Naive B cell (primary cell): ENCODE results near the gene ZNF436. TPM values are rescaled to one million over a fixed set of nuclear protein-coding genes. Genes with fewer than 3 reads are reported as not detected.
A peak's percentile ranks its signal among the peaks of the same experiment; 100 is the strongest.

Source experiments
- ATAC-seq, 2 donors: fragments of 150-1000 bp; cut with Tn5 transposase; 2 replicates each; pipeline ENCODE4 v1.10.0; 2021; ENCODE audit warnings: low read depth in 2 of 2, mild to moderate bottlenecking in 2 of 2, moderate library complexity in 2 of 2
- DNase-seq: peaks from one replicate; pipeline ENCODE4 v3.0.0; 2022
- H3K27ac Mint-ChIP-seq, 6 donors: one replicate each; pipeline ENCODE4 v1.8.0; 2020 to 2022; ENCODE audit warnings: mild to moderate bottlenecking in 6 of 6, mixed read lengths in 6 of 6, moderate library complexity in 5 of 6, inconsistent platforms in 2 of 6
- H3K27me3 Mint-ChIP-seq, 3 donors: one replicate each; pipeline ENCODE4 v1.8.0; 2021 to 2022; ENCODE audit warnings: mixed read lengths in 3 of 3, mild to moderate bottlenecking in 1 of 3
- H3K36me3 Mint-ChIP-seq, 2 donors: one replicate each; pipeline ENCODE4 v1.8.0; 2020 to 2022; ENCODE audit warnings: mixed read lengths in 2 of 2, inconsistent platforms in 1 of 2, mild to moderate bottlenecking in 1 of 2
- H3K4me1 Mint-ChIP-seq, 3 donors: one replicate each; pipeline ENCODE4 v1.8.0; 2020 to 2022; ENCODE audit warnings: mixed read lengths in 3 of 3, inconsistent platforms in 1 of 3, mild to moderate bottlenecking in 1 of 3, moderate library complexity in 1 of 3
- H3K4me3 Mint-ChIP-seq, 8 donors: one replicate each; pipeline ENCODE4 v1.8.0; 2020 to 2022; ENCODE audit warnings: mild to moderate bottlenecking in 8 of 8, mixed read lengths in 8 of 8, moderate library complexity in 8 of 8, inconsistent platforms in 2 of 8
- H3K9me3 Mint-ChIP-seq, 7 donors: one replicate each; pipeline ENCODE4 v1.8.0; 2020 to 2022; ENCODE audit warnings: mixed read lengths in 7 of 7, mild to moderate bottlenecking in 5 of 7, inconsistent platforms in 2 of 7, moderate library complexity in 1 of 7
- polyA plus RNA-seq, 6 donors: library from polyadenylated mRNA; unstranded; fragments of 300-500 nt; fragmentation: Illumina TruSeq; gene quantifications; one replicate each; pipeline ENCODE4 v1.2.3, GENCODE V29; 2021; ENCODE audit warnings: low read depth in 6 of 6

Gene ZNF436
- polyA plus RNA-seq, 6 donors from 2014 or later, result 1.5 to 4.4 (median 2.3) TPM; not detected in 1

DNA sequence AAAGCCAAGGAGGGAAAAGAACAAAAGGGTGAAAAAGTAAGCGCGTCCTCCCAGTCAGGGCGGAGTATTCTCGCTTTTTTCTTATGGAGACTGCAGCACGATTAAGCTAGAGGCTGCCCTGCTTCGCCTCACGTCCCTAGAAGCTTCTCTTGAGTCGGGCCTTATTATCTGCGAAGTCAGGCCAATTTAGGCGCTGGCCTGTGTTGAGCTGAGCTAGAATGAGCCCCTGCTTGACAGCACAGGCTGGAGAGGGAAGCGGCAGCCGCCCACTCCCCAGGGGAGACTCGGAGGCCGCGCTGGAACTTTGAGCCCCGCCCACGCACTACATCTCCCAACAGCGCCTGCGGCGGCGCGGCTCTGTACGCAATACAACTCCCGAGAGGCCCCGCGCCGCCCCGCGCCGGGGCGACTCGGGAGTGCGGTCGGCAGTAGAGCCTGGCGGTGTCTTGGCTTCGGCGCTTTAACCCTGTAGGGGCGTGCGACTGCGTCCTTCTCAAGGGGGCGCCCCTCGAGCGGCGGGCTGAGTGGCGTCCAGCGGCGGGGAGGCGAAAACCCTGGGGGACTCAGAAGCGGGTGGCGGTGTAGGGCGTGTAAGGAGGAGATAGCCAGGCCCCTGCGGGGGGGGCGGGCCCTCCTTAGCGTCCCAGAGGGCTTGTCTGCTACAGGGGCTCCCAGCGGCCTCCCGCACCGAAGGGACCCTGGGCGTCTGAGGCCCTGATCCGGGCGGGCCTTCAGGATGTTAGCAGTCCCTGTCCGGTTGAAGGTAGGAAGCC lies 888 bp downstream of the ZNF436 start:
- Mint-ChIP-seq H3K27me3 (no peaks in the 10 kb centered on the region), H3K4me1 (peaks cover 23 to 42% (median 27%) of the 10 kb centered on the region in 3 donors), H3K9me3 (peaks cover 0 to 4% (median 0%) of the 10 kb centered on the region in 7 donors), H3K36me3 (no peaks in the 10 kb centered on the region), H3K4me3 (peak overlapping the region; percentile 95 to 99 (median 99)), H3K27ac (peak overlapping the region; percentile 91 to 99 (median 98))
- ATAC-seq (peak; percentile 78), DNase-seq (peak; percentile 89)

DNA sequence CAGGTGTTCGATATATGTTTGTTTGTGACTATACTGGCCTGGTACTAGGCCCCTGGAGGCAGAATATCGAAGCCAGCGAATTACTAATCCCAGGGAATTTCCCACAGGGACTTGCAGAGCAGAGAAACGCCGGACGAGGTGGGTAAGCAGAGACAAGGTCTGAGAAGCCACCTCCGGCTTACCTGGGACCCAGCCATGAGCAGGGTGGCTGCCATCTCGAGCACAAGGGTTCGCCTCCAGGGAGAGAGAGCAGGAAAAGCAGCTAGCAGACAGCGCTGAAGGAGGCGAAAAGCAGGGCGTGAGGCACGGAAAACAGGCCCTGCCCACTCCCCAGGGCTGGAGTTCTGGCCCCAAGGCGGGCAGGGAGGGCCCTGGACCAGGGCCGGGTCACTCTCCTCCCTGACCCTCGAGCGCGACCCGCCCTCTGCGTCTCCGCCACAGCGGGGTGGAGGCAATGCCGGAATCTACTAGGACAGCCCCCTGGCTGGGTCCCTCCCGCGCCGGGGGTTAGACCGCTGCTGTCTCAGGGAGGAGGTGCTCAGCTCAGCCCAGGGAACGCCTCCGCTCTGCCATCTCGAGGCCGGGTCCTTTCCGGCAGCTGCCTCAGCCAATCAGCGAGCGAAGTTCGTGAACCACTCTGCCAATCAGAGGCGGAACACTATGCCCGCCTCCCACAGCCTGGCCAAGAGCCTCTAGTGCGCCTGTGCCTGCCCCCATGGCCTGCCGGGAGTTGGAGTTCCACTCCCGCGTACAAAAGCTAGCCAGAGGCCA lies 1.7 kb downstream of the ZNF436 start:
- peak; percentile 96 for DNase-seq
- Mint-ChIP-seq H3K4me1 (peaks cover 23 to 42% (median 28%) of the 10 kb centered on the region in 3 donors), H3K27ac (peak overlapping the region; percentile 91 to 99 (median 98)), H3K4me3 (peak overlapping the region; percentile 95 to 99 (median 99)), H3K36me3 (peaks cover 2 to 3% of the 10 kb centered on the region in 2 donors), H3K27me3 (no peaks in the 10 kb centered on the region), H3K9me3 (peaks cover 0 to 11% (median 6%) of the 10 kb centered on the region in 7 donors)
- peak; percentile 87 to 88 for ATAC-seq

GRCh38 chr1:23367451-23367790 lies 2.2 kb downstream of the ZNF436 start:
- peak overlapping the region; percentile 95 to 99 (median 99) for H3K4me3 Mint-ChIP-seq
- H3K36me3 Mint-ChIP-seq, result peaks cover 7 to 9% of the 10 kb centered on the region in 2 donors
- DNase-seq (no peak), ATAC-seq (no peak)
- peaks cover 0 to 16% (median 12%) of the 10 kb centered on the region in 7 donors for H3K9me3 Mint-ChIP-seq
- peaks cover 23 to 42% (median 30%) of the 10 kb centered on the region in 3 donors for H3K4me1 Mint-ChIP-seq
- H3K27ac Mint-ChIP-seq, result peak overlapping the region in 5 of 6 donors; percentile 45 to 99 (median 91)
- no peaks in the 10 kb centered on the region for H3K27me3 Mint-ChIP-seq

DNA sequence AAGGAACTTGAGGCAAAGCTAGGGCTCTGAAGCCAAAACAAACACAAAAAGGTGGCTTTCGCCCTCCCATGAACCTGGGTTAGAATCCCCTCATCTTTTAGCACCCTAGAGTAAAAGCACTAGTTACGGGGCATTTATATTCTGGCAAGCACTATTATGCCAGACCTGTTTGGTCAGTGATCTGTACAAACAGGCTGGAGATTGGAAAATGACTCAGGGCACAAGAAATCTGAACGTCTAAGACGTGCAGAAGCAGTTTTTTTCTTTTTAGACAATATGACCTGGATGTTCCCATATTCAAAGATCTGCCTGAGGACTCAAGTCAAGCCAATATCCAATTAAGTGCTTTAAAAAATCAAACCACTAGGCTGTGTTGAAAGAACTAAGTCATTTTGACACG lies 3.0 kb downstream of the ZNF436 start:
- no peaks in the 10 kb centered on the region for H3K27me3 Mint-ChIP-seq
- peaks cover 14 to 15% of the 10 kb centered on the region in 2 donors for H3K36me3 Mint-ChIP-seq
- peaks cover 0 to 25% (median 20%) of the 10 kb centered on the region in 7 donors for H3K9me3 Mint-ChIP-seq
- H3K4me3 Mint-ChIP-seq, result peak overlapping the region in 6 of 8 donors; percentile 19 to 99 (median 98)
- DNase-seq (no peak), ATAC-seq (no peak)
- H3K4me1 Mint-ChIP-seq, result peaks cover 21 to 42% (median 30%) of the 10 kb centered on the region in 3 donors
- no peak overlapping the region for H3K27ac Mint-ChIP-seq

- Mint-ChIP-seq H3K4me1 (peaks cover 21 to 41% (median 30%) of the 10 kb centered on the region in 3 donors), H3K9me3 (peaks cover 0 to 29% (median 25%) of the 10 kb centered on the region in 7 donors), H3K27ac (peak overlapping the region in 1 of 6 donors; percentile 70), H3K36me3 (peaks cover 16 to 19% of the 10 kb centered on the region in 2 donors), H3K27me3 (no peaks in the 10 kb centered on the region), H3K4me3 (peak overlapping the region in 2 of 8 donors; percentile 98 to 99)
- DNase-seq (no peak), ATAC-seq (no peak)
Observed at GRCh38 chr1:23366146-23366545, 3.5 kb downstream of the ZNF436 start.

DNA sequence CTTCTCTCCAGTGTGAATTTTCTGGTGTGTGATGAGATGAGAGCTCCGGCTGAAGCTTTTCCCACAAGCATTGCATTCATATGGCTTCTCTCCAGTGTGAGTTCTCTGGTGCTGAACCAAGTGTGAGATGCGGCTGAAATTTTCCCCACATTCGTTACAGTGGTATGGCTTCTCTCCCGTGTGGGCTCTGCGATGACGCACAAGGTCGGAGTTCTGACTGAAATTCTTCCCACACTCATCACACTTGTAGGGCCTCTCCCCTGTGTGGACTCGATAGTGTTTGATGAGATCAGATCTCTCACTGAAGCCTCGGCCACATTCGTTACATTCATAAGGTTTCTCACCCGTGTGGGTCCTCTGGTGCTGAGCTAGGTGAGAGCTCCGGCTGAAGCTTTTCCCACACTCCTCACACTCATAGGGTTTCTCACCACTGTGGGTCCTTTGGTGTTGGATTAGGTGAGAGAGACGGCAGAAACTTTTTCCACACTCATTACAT lies 7.4 kb downstream of the ZNF436 start:
- DNase-seq (no peak), ATAC-seq (no peak)
- H3K36me3 Mint-ChIP-seq, result peaks cover 37 to 39% of the 10 kb centered on the region in 2 donors
- H3K4me1 Mint-ChIP-seq, result peaks cover 4 to 11% (median 10%) of the 10 kb centered on the region in 3 donors
- peak overlapping the region in 1 of 6 donors; percentile 38 for H3K27ac Mint-ChIP-seq
- no peaks in the 10 kb centered on the region for H3K27me3 Mint-ChIP-seq
- H3K9me3 Mint-ChIP-seq, result peaks cover 7 to 49% (median 48%) of the 10 kb centered on the region in 7 donors
- H3K4me3 Mint-ChIP-seq, result peak overlapping the region in 1 of 8 donors; percentile 16

DNA sequence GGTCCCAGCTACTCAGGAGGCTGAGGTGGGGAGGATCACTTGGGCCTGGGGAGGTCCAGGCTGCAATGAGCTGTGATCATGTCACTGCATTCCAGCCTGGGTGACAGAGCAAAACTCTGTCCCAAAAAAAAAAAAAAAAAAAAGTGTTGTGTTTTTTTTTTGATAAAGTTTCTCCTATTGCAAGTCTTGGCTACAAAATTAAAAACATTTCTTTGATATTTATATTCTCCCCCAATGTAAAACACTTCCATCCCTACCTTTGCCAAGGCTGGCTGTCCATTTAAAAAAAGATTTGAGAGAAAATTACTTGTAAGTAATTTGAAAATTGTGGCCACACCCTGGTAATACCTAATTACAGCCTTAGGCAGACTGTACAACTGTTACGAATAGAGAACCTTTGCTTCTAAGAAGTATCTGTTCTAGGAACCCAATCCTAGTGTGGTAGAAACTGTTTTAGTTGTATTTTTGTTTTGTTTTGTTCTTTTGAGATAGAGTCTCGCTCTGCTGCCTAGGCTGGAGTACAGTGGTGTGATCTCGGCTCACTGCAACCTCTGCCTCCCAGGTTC lies 11.2 kb downstream of the ZNF436 start:
- no peaks in the 10 kb centered on the region for H3K27me3 Mint-ChIP-seq
- ATAC-seq (no peak), DNase-seq (no peak)
- peaks cover 37 to 39% of the 10 kb centered on the region in 2 donors for H3K36me3 Mint-ChIP-seq
- H3K9me3 Mint-ChIP-seq, result peaks cover 7 to 47% (median 43%) of the 10 kb centered on the region in 7 donors
- no peak overlapping the region for H3K27ac Mint-ChIP-seq
- peaks cover 0 to 3% (median 0%) of the 10 kb centered on the region in 3 donors for H3K4me1 Mint-ChIP-seq
- H3K4me3 Mint-ChIP-seq, result no peak overlapping the region

GRCh38 chr1:23357138-23357908 lies 12.3 kb downstream of the ZNF436 start:
- H3K9me3 Mint-ChIP-seq, result peaks cover 7 to 36% (median 32%) of the 10 kb centered on the region in 7 donors
- no peaks in the 10 kb centered on the region for H3K27me3 Mint-ChIP-seq

DNA sequence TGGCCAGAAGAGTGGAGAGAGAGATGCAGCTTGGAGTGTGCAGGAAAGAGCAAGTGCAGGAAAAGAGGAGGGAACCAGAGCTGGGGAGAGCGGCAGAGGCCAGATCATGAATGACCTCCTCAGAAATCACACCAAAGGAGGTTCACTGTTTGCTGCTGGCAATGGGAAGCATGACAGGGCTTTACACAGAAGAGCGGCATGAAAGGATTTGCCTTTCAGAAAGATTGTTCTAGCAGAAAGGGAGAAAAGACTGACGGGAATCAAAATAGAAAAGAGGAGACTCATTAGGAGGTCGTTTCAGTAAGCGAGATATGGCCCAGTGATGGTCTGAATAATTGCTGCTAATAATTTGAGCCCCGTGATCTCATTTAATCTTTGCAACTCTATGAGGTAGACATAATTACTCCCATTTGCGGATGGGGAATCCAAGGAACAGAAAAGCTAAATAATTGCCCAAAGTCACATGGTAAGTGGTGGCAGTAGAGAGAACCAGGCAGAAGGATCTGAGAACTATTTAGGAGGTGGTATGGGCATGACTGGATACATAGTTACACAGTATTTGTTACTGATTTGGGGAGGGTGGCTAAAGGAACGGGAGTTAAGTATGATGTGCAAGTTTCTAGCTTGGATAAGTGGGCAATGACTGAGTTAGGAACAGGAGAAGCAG lies 13.0 kb downstream of the ZNF436 start:
- H3K27ac Mint-ChIP-seq, result no peak overlapping the region
- no peaks in the 10 kb centered on the region for H3K27me3 Mint-ChIP-seq
- ATAC-seq (no peak), DNase-seq (no peak)
- no peak overlapping the region for H3K4me3 Mint-ChIP-seq
- H3K9me3 Mint-ChIP-seq, result peaks cover 7 to 29% (median 25%) of the 10 kb centered on the region in 7 donors
- no peaks in the 10 kb centered on the region for H3K4me1 Mint-ChIP-seq
- peaks cover 23 to 24% of the 10 kb centered on the region in 2 donors for H3K36me3 Mint-ChIP-seq

More at GRCh38 chr1:23357138-23357908, 12.3 kb downstream of the ZNF436 start:
- no peaks in the 10 kb centered on the region for H3K4me1 Mint-ChIP-seq
- H3K36me3 Mint-ChIP-seq, result peaks cover 28 to 29% of the 10 kb centered on the region in 2 donors
- H3K27ac Mint-ChIP-seq, result peak overlapping the region in 1 of 6 donors; percentile 13
- no peak overlapping the region for H3K4me3 Mint-ChIP-seq
- ATAC-seq (no peak), DNase-seq (no peak)

- Mint-ChIP-seq H3K36me3 (peaks cover 4 to 5% of the 10 kb centered on the region in 2 donors), H3K27me3 (no peaks in the 10 kb centered on the region), H3K4me3 (no peak overlapping the region), H3K4me1 (no peaks in the 10 kb centered on the region), H3K27ac (no peak overlapping the region), H3K9me3 (peaks cover 0 to 6% (median 4%) of the 10 kb centered on the region in 7 donors)
- no peak for ATAC-seq
- no peak for DNase-seq
Observed at GRCh38 chr1:23354245-23354644, 15.4 kb downstream of the ZNF436 start.

GRCh38 chr1:23352096-23352695 lies 17.4 kb downstream of the ZNF436 start:
- H3K27ac Mint-ChIP-seq, result no peak overlapping the region
- no peak for ATAC-seq
- H3K36me3 Mint-ChIP-seq, result no peaks in the 10 kb centered on the region
- no peaks in the 10 kb centered on the region for H3K27me3 Mint-ChIP-seq
- H3K9me3 Mint-ChIP-seq, result peaks cover 0 to 3% (median 0%) of the 10 kb centered on the region in 7 donors
- DNase-seq, result no peak
- no peaks in the 10 kb centered on the region for H3K4me1 Mint-ChIP-seq
- no peak overlapping the region for H3K4me3 Mint-ChIP-seq

DNA sequence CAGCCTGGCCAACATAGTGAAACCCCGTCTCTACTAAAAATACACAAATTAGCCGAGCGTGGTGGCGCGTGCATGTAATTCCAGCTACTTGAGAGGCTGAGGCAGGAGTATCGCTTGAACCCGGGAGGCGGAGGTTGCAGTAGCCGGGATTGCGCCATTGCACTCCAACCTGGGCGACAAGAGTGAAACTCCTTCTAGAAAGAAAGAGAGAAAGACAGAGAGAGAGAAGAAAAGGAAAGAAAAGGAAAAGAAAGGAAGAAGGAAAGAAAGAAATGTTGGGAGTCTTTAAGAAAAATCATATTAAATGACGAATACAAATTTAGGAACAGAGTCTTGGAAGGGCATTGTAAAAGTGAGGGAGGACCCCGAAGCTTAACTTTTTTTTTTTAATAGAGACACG lies 23.7 kb downstream of the ZNF436 start:
- DNase-seq (no peak), ATAC-seq (no peak)
- Mint-ChIP-seq H3K9me3 (no peaks in the 10 kb centered on the region), H3K4me1 (peaks cover 18 to 32% (median 28%) of the 10 kb centered on the region in 3 donors), H3K4me3 (peak overlapping the region in 5 of 8 donors; percentile 47 to 89 (median 69)), H3K27me3 (no peaks in the 10 kb centered on the region), H3K27ac (peak overlapping the region in 1 of 6 donors; percentile 64), H3K36me3 (no peaks in the 10 kb centered on the region)
